Measurements from ENCODE around the gene HACE1. TPM values are rescaled to one million over a fixed set of nuclear protein-coding genes. Genes with fewer than 3 reads are reported as not detected.
A peak's percentile ranks its signal among the peaks of the same experiment; 100 is the strongest.

The HACE1 gene
- polyA plus RNA-seq, 6 donors from 2014 or later, result 2.6 to 6.4 (median 5.1) TPM

DNA sequence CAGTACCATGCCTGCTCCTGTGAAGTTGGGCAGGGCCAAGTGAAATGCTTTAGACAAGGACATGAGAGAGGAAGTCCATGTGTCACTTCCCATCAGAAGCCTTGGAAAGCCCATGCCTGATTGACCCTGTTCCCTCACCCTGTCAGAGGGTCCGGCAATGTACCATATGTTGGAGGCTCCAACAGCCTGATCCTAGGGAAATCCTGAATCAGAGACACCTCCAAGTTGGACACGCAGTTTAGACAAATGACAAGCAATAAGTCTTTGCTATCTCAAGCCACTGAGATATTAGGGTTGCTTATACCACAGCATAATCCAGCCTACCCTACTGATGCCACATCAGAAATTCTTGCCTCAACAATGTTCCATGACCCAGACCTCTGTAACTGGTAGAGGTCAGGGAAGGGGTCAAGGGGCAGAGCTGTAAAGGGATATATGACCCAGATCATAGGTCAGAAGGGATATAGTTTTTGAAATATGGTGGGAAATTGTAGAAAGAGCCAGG lies 174.8 kb downstream of the HACE1 start:
- DNase-seq, result no peak
- H3K36me3 Mint-ChIP-seq, result no peaks in the 10 kb centered on the region
- no peaks in the 10 kb centered on the region for H3K27me3 Mint-ChIP-seq
- H3K27ac Mint-ChIP-seq, result no peak overlapping the region
- no peak overlapping the region for H3K4me3 Mint-ChIP-seq
- peaks cover 0 to 2% (median 0%) of the 10 kb centered on the region in 3 donors for H3K4me1 Mint-ChIP-seq
- no peak for ATAC-seq (ENCODE audit: low read depth in 2 of 2)
- peaks cover 0 to 1% (median 0%) of the 10 kb centered on the region in 7 donors for H3K9me3 Mint-ChIP-seq

DNA sequence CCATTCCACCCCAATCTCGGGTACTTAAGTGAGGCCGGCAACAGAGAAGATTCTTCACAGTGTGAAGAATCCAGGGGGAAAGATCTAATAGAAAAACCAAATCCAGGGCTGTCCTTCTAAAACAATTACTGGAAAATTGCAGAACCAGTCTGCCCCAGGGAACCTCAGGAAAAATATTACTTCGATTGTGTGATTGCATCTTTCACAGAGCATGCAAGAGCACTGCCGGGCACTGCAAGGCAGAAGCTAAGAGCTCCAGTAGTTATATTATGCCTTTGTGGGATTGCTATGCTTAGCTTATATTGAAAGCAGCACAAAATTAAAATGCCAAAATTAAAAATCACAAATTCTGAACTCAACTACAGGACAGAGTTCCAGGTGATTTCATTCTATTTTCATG lies 175.9 kb downstream of the HACE1 start:
- no peak for ATAC-seq (ENCODE audit: low read depth in 2 of 2)
- Mint-ChIP-seq H3K4me1 (peaks cover 0 to 2% (median 0%) of the 10 kb centered on the region in 3 donors), H3K9me3 (peaks cover 0 to 7% (median 4%) of the 10 kb centered on the region in 7 donors), H3K4me3 (no peak overlapping the region), H3K27me3 (no peaks in the 10 kb centered on the region), H3K27ac (peak overlapping the region in 1 of 6 donors; percentile 15), H3K36me3 (no peaks in the 10 kb centered on the region)
- no peak for DNase-seq

DNA sequence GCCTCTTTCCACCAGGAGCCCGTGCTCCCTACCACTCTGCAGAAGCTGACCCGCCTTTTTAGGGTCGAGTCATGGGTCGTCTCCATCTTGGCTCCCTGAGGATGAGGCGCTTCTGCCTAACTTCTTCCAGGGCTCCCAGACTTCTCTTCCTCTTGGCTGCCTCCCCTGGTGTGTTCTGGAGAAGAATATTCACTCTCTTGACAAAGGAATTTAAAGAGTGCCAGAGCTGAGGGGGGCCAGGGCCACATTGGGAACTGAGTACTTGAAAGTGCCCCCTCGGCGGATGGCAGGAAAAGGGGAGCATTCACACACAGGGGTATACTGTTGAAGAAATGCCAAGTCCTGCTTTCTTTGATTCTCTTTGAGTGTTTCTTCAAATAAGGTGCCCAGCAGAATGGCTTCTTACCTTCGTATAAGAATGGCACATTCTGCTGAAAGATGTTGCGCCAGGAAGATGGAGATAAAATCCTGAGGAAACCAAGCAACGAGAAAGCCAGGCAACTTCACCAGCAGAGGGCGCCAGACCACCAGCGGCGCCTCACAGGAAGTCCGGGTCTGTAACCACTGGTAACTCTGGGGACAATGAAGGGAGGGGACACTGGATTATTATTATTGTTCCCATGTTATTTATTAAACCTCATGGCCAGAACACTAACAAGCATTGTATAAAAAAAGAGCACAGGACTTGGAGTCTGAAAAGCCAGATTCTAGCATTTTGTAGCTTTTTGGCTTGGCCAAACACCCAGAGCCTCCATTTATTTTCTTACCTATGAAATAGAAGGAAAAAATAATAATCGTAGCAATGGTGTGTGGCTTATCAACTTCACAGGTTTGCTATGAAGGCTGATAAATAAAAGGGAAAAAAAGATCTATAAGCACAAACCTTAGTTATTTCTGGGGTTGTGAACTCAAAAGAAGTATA lies 176.7 kb downstream of the HACE1 start:
- Mint-ChIP-seq H3K36me3 (no peaks in the 10 kb centered on the region), H3K27me3 (no peaks in the 10 kb centered on the region), H3K27ac (peak overlapping the region in 1 of 6 donors; percentile 28), H3K4me1 (peaks cover 0 to 2% (median 0%) of the 10 kb centered on the region in 3 donors), H3K9me3 (peaks cover 2 to 11% (median 7%) of the 10 kb centered on the region in 7 donors), H3K4me3 (no peak overlapping the region)
- peak; percentile 6 for DNase-seq
- ATAC-seq (ENCODE audit: low read depth in 2 of 2), result no peak

DNA sequence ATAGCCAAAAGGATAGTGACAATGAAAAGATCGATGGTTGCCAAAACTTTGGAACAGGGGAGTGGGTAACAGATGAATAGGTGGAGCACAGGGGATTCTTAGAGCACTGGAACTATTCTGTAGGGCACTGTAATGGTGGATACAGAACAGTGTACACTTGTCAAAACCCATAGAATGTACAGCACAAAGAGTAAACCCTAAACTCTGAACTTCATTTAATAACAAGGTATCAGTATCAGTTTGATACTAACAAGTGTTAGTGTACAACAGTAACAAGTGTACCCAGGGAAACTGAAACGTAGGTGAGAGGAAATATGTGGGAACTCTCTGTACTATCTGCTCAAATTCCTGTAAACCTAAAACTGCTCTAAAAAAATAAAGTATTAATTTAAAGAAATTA lies 179.2 kb downstream of the HACE1 start:
- no peak overlapping the region for H3K27ac Mint-ChIP-seq
- no peaks in the 10 kb centered on the region for H3K27me3 Mint-ChIP-seq
- peaks cover 4 to 20% (median 9%) of the 10 kb centered on the region in 7 donors for H3K9me3 Mint-ChIP-seq
- no peak for DNase-seq
- no peak overlapping the region for H3K4me3 Mint-ChIP-seq
- ATAC-seq (ENCODE audit: low read depth in 2 of 2), result no peak
- H3K36me3 Mint-ChIP-seq, result no peaks in the 10 kb centered on the region
- peaks cover 0 to 2% (median 0%) of the 10 kb centered on the region in 3 donors for H3K4me1 Mint-ChIP-seq

DNA sequence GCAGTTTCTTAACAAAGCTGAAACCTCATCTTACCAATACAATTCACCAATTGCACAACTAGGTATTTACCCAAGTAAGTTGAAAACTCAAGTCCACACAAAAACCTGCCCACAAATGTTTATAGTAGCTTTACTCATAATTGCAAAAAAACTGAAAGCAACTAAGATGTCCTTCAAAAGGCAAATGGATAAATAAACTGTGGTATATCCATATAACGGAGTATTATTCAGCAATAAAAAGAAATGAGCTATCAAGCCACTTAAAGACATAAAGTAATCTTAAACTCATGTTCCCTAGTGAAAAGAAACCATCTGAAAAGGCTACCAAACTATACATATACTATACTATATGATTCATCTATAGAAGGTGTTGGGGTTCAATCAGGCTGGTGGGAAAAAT lies 179.7 kb downstream of the HACE1 start:
- H3K9me3 Mint-ChIP-seq, result peaks cover 4 to 25% (median 14%) of the 10 kb centered on the region in 7 donors
- DNase-seq, result no peak
- H3K4me3 Mint-ChIP-seq, result no peak overlapping the region
- H3K27me3 Mint-ChIP-seq, result no peaks in the 10 kb centered on the region
- H3K4me1 Mint-ChIP-seq, result peaks cover 0 to 2% (median 0%) of the 10 kb centered on the region in 3 donors
- no peak for ATAC-seq (ENCODE audit: low read depth in 2 of 2)
- H3K36me3 Mint-ChIP-seq, result no peaks in the 10 kb centered on the region
- no peak overlapping the region for H3K27ac Mint-ChIP-seq

Other genes starting within 250 kb of the HACE1 start
- not detected for gene LIN28B, start 97.2 kb upstream of the HACE1 start, polyA plus RNA-seq (ENCODE audit: low read depth in 6 of 6)

All from naive B cell (primary cell).